BE2C (cell line): ENCODE results near the gene PCDHGB1.

Experiments
- DNase-seq: peaks from one replicate; pipeline ENCODE4 v3.0.0-alpha.2; 2020
- H3K27me3 ChIP-seq: fragments of 250-450 bp; sonication (Bioruptor Pico); 2 replicates; pipeline ENCODE4 v1.5.1; 2020; ENCODE audit warnings: mild to moderate bottlenecking
- H3K36me3 ChIP-seq: fragments of 250-450 bp; sonication (Bioruptor Pico); 2 replicates; pipeline ENCODE4 v1.5.1; 2020; ENCODE audit warnings: mild to moderate bottlenecking
- H3K4me1 ChIP-seq: fragments of 250-450 bp; sonication (Bioruptor Pico); 2 replicates; pipeline ENCODE4 v1.5.1; 2020
- H3K4me3 ChIP-seq: 2 replicates; pipeline ENCODE4 v1.5.1; 2011; ENCODE audit warnings: low read depth, low read length
- H3K9me3 ChIP-seq: fragments of 250-450 bp; sonication (Bioruptor Pico); 2 replicates; pipeline ENCODE4 v1.5.1; 2020
- TF ChIP-seq, protein P1 (sequence below): IDR thresholded peaks from 2 replicates; pipeline ENCODE4 v1.5.1; 2012; ENCODE audit warnings: mild to moderate bottlenecking, low read depth, low read length

The PCDHGB1 gene

DNA sequence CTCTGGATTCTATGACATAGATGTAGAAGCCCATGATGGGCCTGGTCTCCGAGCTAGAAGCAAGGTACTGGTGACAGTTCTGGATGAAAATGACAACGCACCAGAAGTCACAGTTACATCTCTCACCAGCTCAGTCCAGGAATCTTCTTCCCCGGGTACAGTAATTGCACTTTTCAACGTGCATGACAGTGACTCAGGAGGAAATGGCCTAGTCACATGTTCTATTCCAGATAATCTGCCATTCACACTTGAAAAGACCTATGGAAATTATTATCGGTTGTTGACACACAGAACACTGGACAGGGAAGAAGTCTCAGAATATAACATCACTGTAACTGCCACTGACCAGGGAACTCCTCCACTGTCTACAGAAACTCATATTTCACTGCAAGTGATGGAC lies 6.2 kb downstream of the PCDHGB1 start:
- H3K4me1 ChIP-seq = no peaks in the 10 kb centered on the region
- H3K27me3 ChIP-seq = no peaks in the 10 kb centered on the region
- no peak for DNase-seq
- H3K36me3 ChIP-seq = peaks cover 53% of the 10 kb centered on the region
- no peak overlapping the region for H3K4me3 ChIP-seq
- TF ChIP-seq, protein P1, sequence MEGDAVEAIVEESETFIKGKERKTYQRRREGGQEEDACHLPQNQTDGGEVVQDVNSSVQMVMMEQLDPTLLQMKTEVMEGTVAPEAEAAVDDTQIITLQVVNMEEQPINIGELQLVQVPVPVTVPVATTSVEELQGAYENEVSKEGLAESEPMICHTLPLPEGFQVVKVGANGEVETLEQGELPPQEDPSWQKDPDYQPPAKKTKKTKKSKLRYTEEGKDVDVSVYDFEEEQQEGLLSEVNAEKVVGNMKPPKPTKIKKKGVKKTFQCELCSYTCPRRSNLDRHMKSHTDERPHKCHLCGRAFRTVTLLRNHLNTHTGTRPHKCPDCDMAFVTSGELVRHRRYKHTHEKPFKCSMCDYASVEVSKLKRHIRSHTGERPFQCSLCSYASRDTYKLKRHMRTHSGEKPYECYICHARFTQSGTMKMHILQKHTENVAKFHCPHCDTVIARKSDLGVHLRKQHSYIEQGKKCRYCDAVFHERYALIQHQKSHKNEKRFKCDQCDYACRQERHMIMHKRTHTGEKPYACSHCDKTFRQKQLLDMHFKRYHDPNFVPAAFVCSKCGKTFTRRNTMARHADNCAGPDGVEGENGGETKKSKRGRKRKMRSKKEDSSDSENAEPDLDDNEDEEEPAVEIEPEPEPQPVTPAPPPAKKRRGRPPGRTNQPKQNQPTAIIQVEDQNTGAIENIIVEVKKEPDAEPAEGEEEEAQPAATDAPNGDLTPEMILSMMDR = no peak
- peaks cover 15% of the 10 kb centered on the region for H3K9me3 ChIP-seq

DNA sequence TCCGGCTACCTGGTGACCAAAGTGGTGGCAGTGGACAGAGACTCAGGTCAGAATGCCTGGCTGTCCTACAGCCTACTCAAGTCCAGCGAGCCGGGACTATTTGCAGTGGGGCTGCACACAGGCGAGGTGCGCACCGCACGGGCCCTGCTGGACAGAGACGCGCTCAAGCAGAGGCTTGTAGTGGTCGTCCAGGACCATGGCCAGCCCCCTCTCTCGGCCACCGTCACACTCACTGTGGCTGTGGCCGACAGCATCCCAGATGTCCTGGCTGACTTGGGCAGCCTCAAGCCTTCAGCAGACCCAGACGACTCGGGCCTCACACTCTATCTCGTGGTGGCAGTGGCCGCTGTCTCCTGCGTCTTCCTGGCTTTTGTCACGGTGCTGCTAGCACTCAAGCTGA lies 7.1 kb downstream of the PCDHGB1 start:
- TF ChIP-seq, protein P1 = no peak
- Histone ChIP-seq H3K27me3 (no peaks in the 10 kb centered on the region), H3K9me3 (peaks cover 15% of the 10 kb centered on the region)

DNA sequence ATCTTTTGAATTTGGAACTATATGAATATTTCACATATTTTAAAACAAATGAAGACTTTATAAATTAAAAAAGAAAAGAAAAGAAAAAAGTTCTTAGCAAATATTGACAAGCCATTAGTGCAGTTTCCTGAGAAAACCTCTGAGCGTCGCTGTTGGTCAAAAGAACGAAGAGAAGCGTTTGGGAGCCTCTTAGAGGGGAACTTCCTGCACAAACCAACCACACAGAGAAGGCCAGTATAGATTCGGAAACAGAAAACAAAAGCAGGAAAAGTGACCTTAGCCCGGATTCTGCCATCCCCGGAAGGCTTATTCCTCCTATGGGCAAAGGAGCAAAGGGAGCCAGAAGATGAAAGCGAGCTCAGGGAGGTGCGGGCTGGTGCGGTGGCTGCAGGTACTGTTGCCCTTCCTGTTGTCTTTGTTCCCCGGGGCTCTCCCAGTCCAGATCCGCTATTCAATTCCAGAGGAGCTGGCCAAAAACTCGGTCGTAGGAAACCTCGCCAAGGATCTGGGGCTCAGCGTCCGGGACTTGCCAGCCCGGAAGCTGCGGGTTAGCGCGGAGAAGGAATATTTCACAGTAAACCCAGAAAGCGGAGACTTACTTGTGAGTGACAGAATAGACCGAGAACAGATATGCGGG lies 10.0 kb downstream of the PCDHGB1 start, which contains the start of gene PCDHGB2:
PCDHGB2 (plus strand) TSS at position 205 of the 637 bp plus-strand sequence; CDS start at position 347, 142 bp downstream.
- peaks cover 12% of the 10 kb centered on the region for H3K9me3 ChIP-seq
- no peak for DNase-seq
- no peaks in the 10 kb centered on the region for H3K4me1 ChIP-seq
- peaks cover 58% of the 10 kb centered on the region for H3K36me3 ChIP-seq
- no peaks in the 10 kb centered on the region for H3K27me3 ChIP-seq
- TF ChIP-seq, protein P1 = peak; percentile 54
- H3K4me3 ChIP-seq = no peak within 1 kb of the TSS

More for the DNA sequence above, 7.1 kb downstream of the PCDHGB1 start:
- Histone ChIP-seq H3K36me3 (peaks cover 51% of the 10 kb centered on the region), H3K4me1 (no peaks in the 10 kb centered on the region), H3K4me3 (no peak overlapping the region)
- no peak for DNase-seq

DNA sequence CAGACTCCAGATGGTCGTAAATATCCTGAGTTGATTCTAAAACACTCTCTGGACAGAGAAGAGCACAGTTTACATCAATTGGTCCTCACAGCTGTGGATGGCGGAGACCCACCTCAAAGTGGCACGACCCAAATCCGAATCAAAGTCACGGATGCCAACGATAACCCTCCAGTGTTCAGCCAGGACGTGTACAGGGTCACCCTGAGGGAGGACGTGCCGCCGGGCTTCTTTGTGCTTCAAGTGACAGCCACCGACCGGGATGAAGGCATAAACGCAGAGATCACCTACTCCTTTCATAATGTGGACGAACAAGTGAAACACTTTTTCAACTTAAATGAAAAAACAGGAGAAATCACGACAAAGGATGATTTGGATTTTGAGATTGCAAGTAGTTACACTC lies 10.8 kb downstream of the PCDHGB1 start:
- DNase-seq = no peak
- Histone ChIP-seq H3K36me3 (peaks cover 56% of the 10 kb centered on the region), H3K4me3 (no peak overlapping the region), H3K4me1 (no peaks in the 10 kb centered on the region), H3K27me3 (no peaks in the 10 kb centered on the region), H3K9me3 (peaks cover 7% of the 10 kb centered on the region)
- TF ChIP-seq, protein P1 = no peak

DNA sequence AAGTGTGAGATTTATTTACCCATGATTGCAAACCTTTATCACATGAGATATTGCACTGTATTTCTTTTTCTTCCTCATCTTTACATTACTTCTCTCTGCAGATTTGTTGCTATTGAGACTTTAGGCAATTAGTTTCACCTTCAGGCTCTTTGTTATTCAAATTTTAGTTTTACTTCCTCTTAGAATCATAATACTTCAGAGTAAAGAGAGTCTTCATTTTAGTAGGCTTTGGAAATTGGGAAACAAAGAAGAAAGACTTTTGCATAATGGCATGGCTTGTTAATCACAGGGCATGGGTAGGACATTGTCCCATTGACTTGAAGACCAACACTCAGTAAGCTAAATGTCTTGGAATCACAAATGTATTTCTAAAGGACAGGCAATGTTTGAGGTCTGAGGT lies 12.8 kb downstream of the PCDHGB1 start:
- TF ChIP-seq, protein P1 = no peak
- Histone ChIP-seq H3K4me3 (no peak overlapping the region), H3K9me3 (peaks cover 5% of the 10 kb centered on the region), H3K36me3 (peaks cover 44% of the 10 kb centered on the region), H3K27me3 (no peaks in the 10 kb centered on the region), H3K4me1 (no peaks in the 10 kb centered on the region)
- no peak for DNase-seq

DNA sequence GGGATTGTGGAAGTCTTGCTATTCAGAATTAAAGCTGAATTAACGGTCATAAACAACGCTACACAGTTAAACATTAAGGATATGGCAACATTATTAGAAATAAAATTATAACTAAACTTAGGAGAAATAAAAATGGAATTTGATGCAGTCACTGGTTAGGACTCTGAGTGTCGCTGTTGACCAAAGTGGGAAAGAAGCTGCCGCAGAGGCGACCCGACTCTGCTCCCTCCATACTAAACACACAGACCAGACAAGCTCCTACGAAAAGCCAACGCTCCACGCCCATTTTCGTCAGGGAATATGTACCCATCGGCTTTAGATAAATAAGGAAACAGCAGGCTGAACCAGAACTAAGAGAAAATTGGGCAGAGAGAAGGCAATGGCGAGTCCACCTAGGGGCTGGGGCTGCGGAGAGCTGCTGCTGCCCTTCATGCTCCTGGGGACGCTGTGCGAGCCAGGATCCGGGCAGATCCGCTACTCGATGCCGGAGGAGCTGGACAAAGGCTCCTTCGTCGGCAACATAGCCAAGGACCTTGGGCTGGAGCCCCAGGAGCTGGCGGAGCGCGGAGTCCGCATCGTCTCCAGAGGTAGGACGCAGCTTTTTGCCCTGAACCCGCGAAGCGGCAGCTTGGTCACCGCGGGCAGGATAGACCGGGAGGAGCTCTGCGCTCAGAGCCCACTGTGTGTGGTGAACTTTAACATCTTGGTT lies 14.2 kb downstream of the PCDHGB1 start, which contains the start of gene PCDHGA5:
PCDHGA5 (plus strand) TSS at position 211 of the 709 bp plus-strand sequence; CDS start at position 380, 169 bp downstream.
- no peaks in the 10 kb centered on the region; the same call in none of the 2 replicates for H3K9me3 ChIP-seq
- H3K4me3 ChIP-seq = no peak within 1 kb of the TSS
- peaks cover 42% of the 10 kb centered on the region for H3K36me3 ChIP-seq
- H3K27me3 ChIP-seq = no peaks in the 10 kb centered on the region
- H3K4me1 ChIP-seq = no peaks in the 10 kb centered on the region
- TF ChIP-seq, protein P1 = 0 out of 2 replicates have a peak, but pooled peaks have one; percentile 6
- no peak for DNase-seq
